NT2/D1 (cell line): ENCODE results near the gene MYO15B.

Experiments
- DNase-seq: peaks from one replicate; pipeline ENCODE4 v3.0.0-alpha.2; 2011; ENCODE audit warnings: low read depth, low spot score
- H3K27me3 ChIP-seq: 2 replicates; pipeline ENCODE4 v1.6.0; 2011; ENCODE audit warnings: mild to moderate bottlenecking; ENCODE audit not compliant: insufficient read length, insufficient read depth
- H3K36me3 ChIP-seq: 2 replicates; pipeline ENCODE4 v1.6.1; 2011; ENCODE audit warnings: mild to moderate bottlenecking, low read length, mixed read lengths; ENCODE audit not compliant: insufficient read depth, insufficient read length
- H3K4me1 ChIP-seq: 2 replicates; pipeline ENCODE4 v1.5.1; 2011; ENCODE audit not compliant: insufficient read depth, insufficient read length
- H3K4me3 ChIP-seq: 2 replicates; pipeline ENCODE4 v1.5.1; 2011; ENCODE audit warnings: low read depth; ENCODE audit not compliant: insufficient read length
- H3K9ac ChIP-seq: 2 replicates; pipeline ENCODE4 v1.6.0; 2011; ENCODE audit warnings: low read depth; ENCODE audit not compliant: insufficient read length
- H3K9me3 ChIP-seq: 2 replicates; pipeline ENCODE4 v1.5.1; 2011; ENCODE audit warnings: mild to moderate bottlenecking, low read length; ENCODE audit not compliant: insufficient read depth
- SUZ12 ChIP-seq: IDR thresholded peaks from 2 replicates; pipeline ENCODE4 v1.6.1; 2011; ENCODE audit not compliant: insufficient read length, insufficient read depth; ENCODE audit errors: extremely low read depth
- YY1 ChIP-seq: IDR thresholded peaks from 2 replicates; pipeline ENCODE4 v1.6.1; 2011; ENCODE audit not compliant: insufficient read length, insufficient read depth
- ZNF274 ChIP-seq: IDR thresholded peaks from 2 replicates; pipeline ENCODE4 v1.6.1; 2011; ENCODE audit warnings: mild to moderate bottlenecking, low read depth, low read length

Gene MYO15B

DNA sequence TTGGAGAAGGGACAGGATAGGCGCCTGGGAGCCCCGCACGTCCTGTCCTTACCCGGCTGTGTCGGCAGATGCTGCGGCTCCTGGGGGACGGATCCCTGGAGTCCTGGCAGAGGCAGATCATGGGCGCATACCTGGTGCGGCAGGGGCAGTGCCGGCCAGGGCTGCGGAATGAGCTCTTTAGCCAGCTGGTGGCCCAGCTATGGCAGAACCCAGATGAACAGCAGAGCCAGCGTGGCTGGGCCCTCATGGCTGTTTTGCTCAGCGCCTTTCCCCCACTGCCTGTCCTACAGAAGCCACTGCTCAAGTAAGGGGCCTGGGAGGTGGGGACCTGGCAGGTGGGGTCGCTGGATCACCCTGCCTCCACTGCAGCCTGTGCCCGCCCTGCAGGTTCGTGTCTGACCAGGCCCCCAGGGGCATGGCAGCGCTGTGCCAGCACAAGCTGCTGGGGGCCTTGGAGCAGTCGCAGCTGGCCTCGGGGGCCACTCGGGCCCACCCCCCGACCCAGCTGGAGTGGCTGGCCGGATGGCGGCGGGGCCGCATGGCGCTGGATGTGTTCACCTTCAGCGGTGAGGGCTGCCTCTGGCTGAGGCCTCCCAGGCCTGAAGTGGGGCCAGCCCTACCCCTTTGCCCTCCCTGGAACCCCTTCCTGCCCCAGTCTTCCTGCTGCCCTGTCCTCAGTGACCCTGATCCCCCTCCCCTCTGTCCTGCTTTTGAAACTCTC is 25.5 kb downstream of the MYO15B start:
- Histone ChIP-seq H3K27me3 (no peaks in the 10 kb centered on the region), H3K4me3 (no peak overlapping the region), H3K9ac (peak overlapping the region; percentile 4), H3K9me3 (no peaks in the 10 kb centered on the region), H3K36me3 (no peaks in the 10 kb centered on the region), H3K4me1 (peaks cover 15% of the 10 kb centered on the region)
- TF ChIP-seq SUZ12 (no peak), YY1 (no peak), ZNF274 (no peak)
- no peak for DNase-seq

DNA sequence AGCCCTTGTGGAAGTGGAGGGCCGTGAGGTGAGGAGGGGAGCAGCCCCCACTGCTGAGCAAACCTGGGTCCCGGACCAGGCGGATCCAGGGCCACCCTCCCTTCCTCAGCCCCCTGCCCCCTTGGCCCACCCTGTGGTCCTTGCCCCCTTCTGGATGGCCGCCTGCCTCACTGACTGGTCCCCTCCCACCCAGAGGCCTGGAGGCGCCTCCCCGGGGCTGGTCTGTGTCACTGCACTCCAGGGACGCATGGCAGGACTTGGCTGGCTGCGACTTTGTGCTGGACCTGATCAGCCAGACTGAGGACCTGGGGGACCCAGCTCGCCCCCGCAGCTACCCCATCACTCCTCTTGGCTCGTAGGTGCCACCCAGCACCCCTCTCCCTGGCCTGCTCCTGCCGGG is 26.4 kb downstream of the MYO15B start:
- no peaks in the 10 kb centered on the region for H3K36me3 ChIP-seq
- peaks cover 15% of the 10 kb centered on the region for H3K4me1 ChIP-seq
- H3K9me3 ChIP-seq = no peaks in the 10 kb centered on the region
- H3K4me3 ChIP-seq = no peak overlapping the region
- TF ChIP-seq YY1 (no peak), SUZ12 (no peak), ZNF274 (no peak)
- H3K27me3 ChIP-seq = no peaks in the 10 kb centered on the region
- DNase-seq = no peak
- no peak overlapping the region for H3K9ac ChIP-seq

DNA sequence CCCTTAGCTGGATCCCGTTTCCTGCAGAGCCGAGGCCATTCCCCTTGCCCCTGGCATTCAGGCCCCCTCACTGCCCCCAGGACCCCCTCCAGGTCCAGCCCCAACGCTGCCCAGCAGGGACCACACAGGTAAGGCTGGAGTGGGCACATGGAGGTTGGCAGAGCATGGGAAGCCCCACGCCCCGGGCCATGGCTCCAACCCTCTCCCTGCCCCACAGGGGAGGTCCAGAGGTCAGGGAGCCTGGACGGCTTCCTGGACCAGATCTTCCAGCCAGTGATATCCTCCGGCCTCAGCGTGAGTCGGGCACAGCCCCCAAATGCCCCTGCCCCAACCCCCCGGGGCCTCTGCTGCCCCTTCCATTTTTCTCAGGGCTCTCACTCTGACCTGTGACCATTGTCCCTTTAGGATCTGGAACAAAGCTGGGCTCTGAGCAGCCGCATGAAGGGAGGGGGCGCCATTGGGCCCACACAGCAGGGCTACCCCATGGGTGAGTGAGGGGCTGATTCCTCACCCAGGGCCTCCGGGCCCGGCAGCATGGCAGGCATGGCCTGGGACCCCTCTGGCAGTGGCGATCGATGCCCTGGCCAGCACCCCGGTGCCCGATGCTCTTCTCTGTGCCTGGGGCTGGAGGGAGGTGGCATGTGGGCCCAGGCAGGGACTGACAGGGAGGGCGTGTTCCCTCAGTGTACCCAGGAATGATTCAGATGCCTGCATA is 27.1 kb downstream of the MYO15B start:
- Histone ChIP-seq H3K27me3 (no peaks in the 10 kb centered on the region), H3K9me3 (no peaks in the 10 kb centered on the region), H3K4me1 (peaks cover 17% of the 10 kb centered on the region), H3K9ac (no peak overlapping the region), H3K36me3 (no peaks in the 10 kb centered on the region), H3K4me3 (no peak overlapping the region)
- TF ChIP-seq ZNF274 = no peak
- TF ChIP-seq SUZ12 = no peak
- TF ChIP-seq YY1 = no peak
- DNase-seq = no peak

DNA sequence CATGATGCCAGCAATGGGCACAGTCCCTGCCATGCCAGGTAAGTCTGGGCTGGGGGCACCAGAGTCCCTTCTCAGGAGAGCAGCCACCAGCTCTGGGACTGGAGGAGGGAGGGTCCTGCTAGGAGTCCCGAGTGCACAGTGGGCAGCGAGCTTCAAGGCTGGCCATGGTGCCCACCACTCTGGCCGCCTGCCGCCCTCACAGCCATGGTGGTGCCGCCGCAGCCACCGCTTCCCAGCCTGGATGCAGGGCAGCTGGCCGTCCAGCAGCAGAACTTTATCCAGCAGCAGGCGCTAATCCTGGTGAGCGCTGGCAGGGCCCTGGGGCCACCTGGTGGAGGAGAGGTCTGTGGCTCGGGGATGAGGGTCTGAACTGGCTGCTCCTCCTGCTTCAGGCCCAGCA is 27.7 kb downstream of the MYO15B start:
- no peak for DNase-seq
- Histone ChIP-seq H3K4me1 (peaks cover 20% of the 10 kb centered on the region), H3K36me3 (no peaks in the 10 kb centered on the region), H3K27me3 (no peaks in the 10 kb centered on the region), H3K4me3 (no peak overlapping the region), H3K9me3 (no peaks in the 10 kb centered on the region), H3K9ac (no peak overlapping the region)
- TF ChIP-seq ZNF274 = no peak
- TF ChIP-seq SUZ12 = no peak
- TF ChIP-seq YY1 = no peak

DNA sequence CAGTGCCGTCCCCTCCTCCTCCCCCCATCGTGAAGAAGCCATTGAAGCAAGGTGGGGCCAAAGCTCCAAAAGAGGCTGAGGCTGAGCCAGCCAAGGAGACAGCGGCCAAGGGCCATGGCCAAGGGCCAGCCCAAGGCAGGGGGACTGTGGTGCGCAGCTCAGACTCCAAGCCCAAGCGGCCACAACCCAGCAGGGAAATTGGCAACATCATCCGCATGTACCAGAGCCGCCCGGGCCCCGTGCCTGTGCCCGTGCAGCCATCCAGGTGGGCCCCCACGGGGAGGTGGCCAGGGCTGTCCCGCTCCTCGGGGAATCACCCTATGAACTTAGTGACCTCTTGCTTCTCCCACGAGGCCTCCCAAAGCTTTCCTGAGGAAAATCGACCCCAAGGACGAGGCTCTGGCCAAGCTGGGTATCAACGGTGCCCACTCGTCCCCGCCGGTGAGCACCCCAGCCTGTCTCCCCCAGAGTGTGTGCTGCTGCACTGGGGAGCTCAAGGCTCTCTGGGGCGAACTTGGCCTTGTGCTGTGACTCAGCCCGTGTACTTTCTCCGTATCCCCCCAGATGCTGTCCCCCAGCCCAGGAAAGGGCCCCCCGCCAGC is 29.0 kb downstream of the MYO15B start:
- TF ChIP-seq ZNF274 (no peak), YY1 (no peak), SUZ12 (no peak)
- Histone ChIP-seq H3K9me3 (no peaks in the 10 kb centered on the region), H3K4me3 (no peak overlapping the region), H3K36me3 (no peaks in the 10 kb centered on the region), H3K9ac (no peak overlapping the region), H3K4me1 (peaks cover 27% of the 10 kb centered on the region), H3K27me3 (no peaks in the 10 kb centered on the region)
- DNase-seq = no peak

DNA sequence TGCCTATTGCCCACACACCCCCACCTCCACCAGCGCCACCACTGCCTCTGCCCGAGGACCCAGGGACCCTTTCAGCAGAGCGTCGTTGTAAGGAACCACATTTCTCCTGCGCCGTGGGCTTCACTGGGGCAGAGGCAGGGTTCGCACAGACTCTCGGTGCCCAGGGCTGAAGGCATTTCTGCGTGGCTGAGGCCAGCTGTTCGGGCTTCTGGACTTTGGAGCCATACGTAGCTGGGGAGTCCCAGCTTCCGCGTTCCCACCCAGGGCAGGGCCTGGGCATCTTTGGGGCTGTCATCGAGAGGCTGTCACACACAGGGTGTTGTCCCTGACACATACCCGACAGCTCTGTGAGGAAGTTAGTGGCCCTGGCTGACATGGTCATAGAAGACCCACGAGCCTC is 29.6 kb downstream of the MYO15B start:
- no peak for DNase-seq
- Histone ChIP-seq H3K4me3 (no peak overlapping the region), H3K9me3 (no peaks in the 10 kb centered on the region), H3K36me3 (no peaks in the 10 kb centered on the region), H3K9ac (no peak overlapping the region), H3K27me3 (no peaks in the 10 kb centered on the region), H3K4me1 (peaks cover 31% of the 10 kb centered on the region)
- no peak for TF ChIP-seq SUZ12

DNA sequence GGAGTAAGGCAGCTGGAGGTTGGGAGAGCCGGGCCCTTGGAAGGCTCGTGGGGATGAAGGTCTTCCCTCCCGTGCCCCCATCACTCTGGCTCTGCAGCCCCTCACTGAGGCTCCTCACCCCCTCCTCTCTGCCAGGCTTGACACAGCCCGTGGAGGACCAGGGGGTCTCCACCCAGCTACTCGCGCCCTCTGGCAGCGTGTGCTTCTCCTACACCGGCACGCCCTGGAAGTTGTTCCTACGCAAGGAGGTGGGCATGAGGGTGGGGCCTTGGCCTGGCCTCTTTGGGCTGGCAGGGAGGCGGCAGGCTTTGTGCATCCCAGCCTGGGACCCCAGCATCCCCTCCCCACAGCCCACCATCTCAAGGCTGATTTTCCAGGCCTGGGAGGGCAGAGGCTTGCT is 30.1 kb downstream of the MYO15B start:
- TF ChIP-seq YY1 = no peak
- no peak for TF ChIP-seq SUZ12
- no peak for TF ChIP-seq ZNF274
- Histone ChIP-seq H3K4me1 (peaks cover 30% of the 10 kb centered on the region), H3K9me3 (no peaks in the 10 kb centered on the region), H3K36me3 (no peaks in the 10 kb centered on the region), H3K27me3 (no peaks in the 10 kb centered on the region), H3K9ac (no peak overlapping the region), H3K4me3 (no peak overlapping the region)
- DNase-seq = no peak
